BLaER1 (cell line): ENCODE data around the gene GOSR2.
"Not testable (repeated sequence)": the region's sequence is repeated elsewhere in the genome, so short reads cannot be mapped to it uniquely, and the experiment has no call there.

Experiments
- H3K27ac ChIP-seq: shearing (Covaris generic); formaldehyde crosslinking; 2 replicates; pipeline ENCODE4 v1.8.1; 2022
- H3K27me3 ChIP-seq: shearing (Covaris generic); formaldehyde crosslinking; 2 replicates; pipeline ENCODE4 v1.8.1; 2022
- H3K36me3 ChIP-seq: shearing (Covaris generic); formaldehyde crosslinking; 2 replicates; pipeline ENCODE4 v1.8.1; 2022
- H3K4me1 ChIP-seq: shearing (Covaris generic); formaldehyde crosslinking; 2 replicates; pipeline ENCODE4 v1.8.1; 2022
- H3K4me2 ChIP-seq: shearing (Covaris generic); formaldehyde crosslinking; 2 replicates; pipeline ENCODE4 v1.8.1; 2022
- H3K4me3 ChIP-seq: shearing (Covaris generic); formaldehyde crosslinking; 2 replicates; pipeline ENCODE4 v1.8.1; 2022
- H3K9ac ChIP-seq: shearing (Covaris generic); formaldehyde crosslinking; 2 replicates; pipeline ENCODE4 v1.8.1; 2022
- H3K9me3 ChIP-seq: shearing (Covaris generic); formaldehyde crosslinking; 2 replicates; pipeline ENCODE4 v1.8.1; 2022
- H4K20me1 ChIP-seq: shearing (Covaris generic); formaldehyde crosslinking; 2 replicates; pipeline ENCODE4 v1.8.1; 2022
- Cebpa-rat ChIP-seq: shearing (Covaris generic); IDR thresholded peaks from 2 replicates; pipeline ENCODE4 v1.8.1; 2022

Gene GOSR2

GRCh38 chr17:46943501-46944393, 20.8 kb downstream of the GOSR2 start:
- Histone ChIP-seq H3K9ac (peak overlapping the region; percentile 6; the same call in 1 of the 2 replicates), H3K4me2 (peak overlapping the region; percentile 68), H4K20me1 (peaks cover 43% of the 10 kb centered on the region), H3K4me1 (peaks cover 45% of the 10 kb centered on the region), H3K4me3 (no peak overlapping the region), H3K27ac (0 out of 2 replicates have a peak overlapping the region, but pooled peaks have one; percentile 5), H3K36me3 (peaks cover 36% of the 10 kb centered on the region), H3K27me3 (no peaks in the 10 kb centered on the region), H3K9me3 (no peaks in the 10 kb centered on the region)
- TF ChIP-seq Cebpa-rat = no peak

DNA sequence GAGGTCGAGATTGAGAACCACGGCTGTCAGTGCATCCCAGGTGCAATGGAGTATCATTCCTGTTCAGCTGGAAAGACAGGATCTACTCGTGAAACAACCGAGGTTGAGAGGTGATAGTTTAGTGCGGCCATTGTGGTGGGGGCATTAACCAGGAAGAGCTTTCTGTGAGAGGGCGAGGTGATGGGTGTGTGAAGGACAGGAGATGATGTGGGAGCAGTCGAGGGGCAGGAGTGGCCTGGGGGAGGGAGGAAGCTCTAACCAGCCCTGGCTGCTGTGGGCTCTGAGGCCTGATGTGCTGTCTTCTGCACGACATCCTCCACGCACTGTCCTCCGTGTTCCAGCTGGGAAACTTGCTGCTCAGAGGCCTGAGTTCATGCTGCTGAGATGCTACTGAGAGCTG, 22.0 kb downstream of the GOSR2 start:
- no peak for TF ChIP-seq Cebpa-rat
- Histone ChIP-seq H3K27me3 (no peaks in the 10 kb centered on the region), H3K9ac (no peak overlapping the region), H3K36me3 (peaks cover 34% of the 10 kb centered on the region), H4K20me1 (peaks cover 33% of the 10 kb centered on the region), H3K4me2 (peak overlapping the region; percentile 65), H3K4me3 (no peak overlapping the region), H3K9me3 (no peaks in the 10 kb centered on the region), H3K4me1 (peaks cover 45% of the 10 kb centered on the region), H3K27ac (no peak overlapping the region)

GRCh38 chr17:46947216-46947615, 24.3 kb downstream of the GOSR2 start:
- Histone ChIP-seq H3K4me1 (peaks cover 60% of the 10 kb centered on the region), H3K9ac (no peak overlapping the region), H3K27me3 (no peaks in the 10 kb centered on the region), H3K36me3 (peaks cover 12% of the 10 kb centered on the region; the same call in 1 of the 2 replicates), H3K9me3 (no peaks in the 10 kb centered on the region), H3K27ac (no peak overlapping the region), H4K20me1 (peaks cover 28% of the 10 kb centered on the region; the same call in 1 of the 2 replicates), H3K4me2 (peak overlapping the region; percentile 65), H3K4me3 (no peak overlapping the region)
- TF ChIP-seq Cebpa-rat = no peak

- H3K27me3 ChIP-seq = no peaks in the 10 kb centered on the region
- no peak overlapping the region for H3K27ac ChIP-seq
- no peak overlapping the region for H3K4me2 ChIP-seq
- no peak for TF ChIP-seq Cebpa-rat
- no peak overlapping the region for H3K9ac ChIP-seq
- no peak overlapping the region for H3K4me3 ChIP-seq
- H3K4me1 ChIP-seq = peaks cover 51% of the 10 kb centered on the region
- no peaks in the 10 kb centered on the region for H3K9me3 ChIP-seq
- peaks cover 19% of the 10 kb centered on the region; the same call in 1 of the 2 replicates for H4K20me1 ChIP-seq
- peaks cover 10% of the 10 kb centered on the region; the same call in 1 of the 2 replicates for H3K36me3 ChIP-seq
Measured at GRCh38 chr17:46948544-46948943, 25.6 kb downstream of the GOSR2 start.

DNA sequence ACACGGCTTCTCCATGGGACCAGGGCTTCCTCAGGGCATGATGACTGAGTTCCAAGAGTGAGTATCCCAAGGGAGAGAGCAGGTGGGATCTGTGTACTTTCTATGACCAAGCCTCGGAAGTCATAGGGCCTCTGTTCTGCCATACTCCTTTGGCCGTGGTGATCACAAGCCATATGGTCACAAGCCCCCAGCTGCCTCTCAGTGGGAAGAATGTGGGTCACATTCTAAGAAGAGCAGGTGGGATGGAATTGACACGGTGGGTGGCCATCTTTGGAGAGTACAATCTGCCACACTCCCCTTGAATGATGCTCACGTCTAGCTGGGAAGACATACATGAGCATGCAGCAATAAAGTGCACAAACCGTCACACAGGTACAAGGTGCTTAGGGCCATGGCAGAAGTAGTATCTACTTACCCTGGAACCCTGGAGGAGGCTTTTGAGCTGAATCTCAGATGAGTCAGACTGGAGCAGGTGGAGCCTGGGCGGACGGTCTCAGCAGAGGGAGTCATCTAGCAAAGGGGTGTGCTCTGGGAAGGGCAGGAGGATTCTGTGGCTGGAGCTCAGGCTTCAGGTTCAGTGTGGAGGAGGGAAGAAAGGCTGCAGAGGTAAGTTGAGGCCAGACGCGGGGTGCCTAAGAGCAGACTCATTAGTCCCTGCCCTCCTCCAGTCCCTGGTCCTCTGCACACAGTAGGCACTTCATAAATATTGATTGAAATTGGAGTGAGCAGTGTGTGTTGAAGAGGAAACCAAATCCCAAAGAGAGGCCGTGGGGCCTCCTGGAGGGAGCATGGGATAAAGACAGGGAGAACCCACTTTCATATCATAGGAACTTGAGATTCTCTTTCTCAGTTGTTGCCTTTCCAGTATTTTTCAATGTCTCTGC, 26.6 kb downstream of the GOSR2 start:
- Histone ChIP-seq H3K4me1 (peaks cover 41% of the 10 kb centered on the region), H3K4me2 (no peak overlapping the region), H3K4me3 (no peak overlapping the region), H3K27me3 (no peaks in the 10 kb centered on the region), H4K20me1 (peaks cover 12% of the 10 kb centered on the region; the same call in 1 of the 2 replicates), H3K27ac (no peak overlapping the region), H3K36me3 (peaks cover 10% of the 10 kb centered on the region; the same call in 1 of the 2 replicates), H3K9ac (no peak overlapping the region), H3K9me3 (no peaks in the 10 kb centered on the region)
- TF ChIP-seq Cebpa-rat = no peak

DNA sequence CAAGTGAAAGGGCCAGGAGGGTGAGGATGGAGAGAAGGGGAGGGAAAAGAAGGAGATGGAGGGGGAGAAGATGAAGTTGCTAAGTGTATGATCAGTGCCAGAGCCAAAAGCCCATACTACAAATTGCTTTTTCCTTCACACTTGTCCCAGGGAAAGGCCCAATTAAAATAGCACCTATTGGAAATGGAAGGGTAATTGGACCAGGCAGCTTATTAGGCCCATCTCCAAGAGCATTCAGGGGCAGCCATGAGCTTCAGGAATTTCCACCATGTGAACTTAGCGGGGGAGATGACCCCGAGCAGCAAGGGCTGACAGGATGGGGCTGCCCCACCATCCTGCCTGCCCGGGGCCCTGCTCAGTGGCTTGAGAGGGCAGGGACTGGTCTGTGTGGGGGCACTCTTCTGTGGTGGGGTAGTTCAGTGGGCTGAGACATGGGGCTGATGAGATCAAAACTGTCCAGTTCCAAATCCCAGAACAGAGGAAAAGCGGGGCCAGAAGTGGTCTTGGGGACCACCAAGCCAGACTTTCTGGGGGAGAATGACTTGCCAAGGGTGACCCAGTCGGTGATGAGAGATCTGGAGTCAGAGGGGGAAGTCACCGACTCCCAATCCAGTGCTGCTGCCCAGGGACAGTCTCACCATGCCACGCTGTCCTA, 27.5 kb downstream of the GOSR2 start:
- Histone ChIP-seq H3K9me3 (no peaks in the 10 kb centered on the region), H3K36me3 (peaks cover 11% of the 10 kb centered on the region; the same call in 1 of the 2 replicates), H3K9ac (no peak overlapping the region), H4K20me1 (peaks cover 6% of the 10 kb centered on the region; the same call in 1 of the 2 replicates), H3K27me3 (no peaks in the 10 kb centered on the region), H3K27ac (no peak overlapping the region), H3K4me3 (no peak overlapping the region), H3K4me1 (peaks cover 34% of the 10 kb centered on the region), H3K4me2 (no peak overlapping the region)
- TF ChIP-seq Cebpa-rat = no peak

- H3K27me3 ChIP-seq = no peaks in the 10 kb centered on the region
- H3K9me3 ChIP-seq = no peaks in the 10 kb centered on the region
- no peak overlapping the region for H3K9ac ChIP-seq
- H3K4me2 ChIP-seq = peak overlapping the region; percentile 65
- no peak overlapping the region for H3K4me3 ChIP-seq
- TF ChIP-seq Cebpa-rat = no peak
- H3K36me3 ChIP-seq = peaks cover 16% of the 10 kb centered on the region; the same call in 1 of the 2 replicates
- peaks cover 27% of the 10 kb centered on the region for H3K4me1 ChIP-seq
- H3K27ac ChIP-seq = no peak overlapping the region; the same call in 1 of the 2 replicates
- H4K20me1 ChIP-seq = no peaks in the 10 kb centered on the region
Measured at GRCh38 chr17:46950997-46951621, 28.1 kb downstream of the GOSR2 start.

GRCh38 chr17:46951706-46952105, 28.7 kb downstream of the GOSR2 start:
- Histone ChIP-seq H3K27ac (no peak overlapping the region; the same call in 1 of the 2 replicates), H3K4me3 (no peak overlapping the region), H3K9me3 (no peaks in the 10 kb centered on the region), H3K4me2 (peak overlapping the region; percentile 65), H3K4me1 (peaks cover 21% of the 10 kb centered on the region), H4K20me1 (no peaks in the 10 kb centered on the region), H3K27me3 (no peaks in the 10 kb centered on the region), H3K9ac (no peak overlapping the region), H3K36me3 (peaks cover 16% of the 10 kb centered on the region; the same call in 1 of the 2 replicates)
- no peak for TF ChIP-seq Cebpa-rat

DNA sequence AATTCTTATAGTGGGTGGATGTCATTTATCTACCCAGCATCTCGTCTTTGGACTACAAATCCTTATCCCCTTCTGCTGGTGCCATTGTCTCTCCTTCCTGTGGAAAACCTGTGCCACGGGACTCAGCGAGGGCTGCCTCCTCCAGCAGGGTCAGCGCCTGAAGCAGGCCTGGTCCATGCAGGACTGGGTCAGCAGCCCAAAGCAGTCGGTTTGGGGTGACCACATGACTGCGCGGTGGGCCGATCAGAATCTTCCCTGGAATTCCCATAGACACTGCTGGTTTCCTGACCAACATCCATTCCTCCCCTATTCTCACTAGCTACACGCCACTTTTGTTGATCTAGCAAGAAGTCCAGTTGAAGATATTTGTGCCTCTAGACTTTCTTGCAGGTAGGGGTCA, 29.2 kb downstream of the GOSR2 start:
- H3K27ac ChIP-seq = no peak overlapping the region
- peaks cover 16% of the 10 kb centered on the region; the same call in 1 of the 2 replicates for H3K36me3 ChIP-seq
- peaks cover 17% of the 10 kb centered on the region for H3K4me1 ChIP-seq
- H3K4me3 ChIP-seq = no peak overlapping the region
- H3K9ac ChIP-seq = no peak overlapping the region
- no peaks in the 10 kb centered on the region for H3K9me3 ChIP-seq
- no peak for TF ChIP-seq Cebpa-rat
- H3K27me3 ChIP-seq = no peaks in the 10 kb centered on the region
- H4K20me1 ChIP-seq = no peaks in the 10 kb centered on the region
- H3K4me2 ChIP-seq = peak overlapping the region; percentile 65

DNA sequence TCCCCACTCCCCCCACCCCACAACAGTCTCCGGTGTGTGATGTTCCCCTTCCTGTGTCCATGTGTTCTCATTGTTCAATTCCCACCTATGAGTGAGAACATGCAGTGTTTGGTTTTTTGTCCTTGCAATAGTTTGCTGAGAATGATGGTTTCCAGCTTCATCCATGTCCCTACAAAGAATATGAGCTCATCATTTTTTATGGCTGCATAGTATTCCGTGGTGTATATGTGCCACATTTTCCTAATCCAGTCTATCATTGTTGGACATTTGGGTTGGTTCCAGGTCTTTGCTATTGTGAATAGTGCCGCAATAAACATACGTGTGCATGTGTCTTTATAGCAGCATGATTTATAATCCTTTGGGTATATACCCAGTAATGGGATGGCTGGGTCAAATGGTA, 30.2 kb downstream of the GOSR2 start:
- H3K4me3 ChIP-seq, H3K9ac ChIP-seq, H4K20me1 ChIP-seq, H3K4me2 ChIP-seq, H3K9me3 ChIP-seq, H3K27ac ChIP-seq, H3K27me3 ChIP-seq: not testable (repeated sequence)
- peaks cover 16% of the 10 kb centered on the region for H3K4me1 ChIP-seq
- peaks cover 16% of the 10 kb centered on the region; the same call in 1 of the 2 replicates for H3K36me3 ChIP-seq
